GM12892 (cell line): Measurements from ENCODE around the gene LSAMP.

Source experiments
- DNase-seq: peaks from one replicate; pipeline ENCODE4 v3.0.0; 2011; ENCODE audit not compliant: insufficient read length
- FAIRE-seq: peaks from 2 replicates; lab custom pipeline; 2011; peaks lifted over from hg19 to GRCh38; lab: Jason Lieb, UNC
- POLR2A ChIP-seq: IDR thresholded peaks from 2 replicates; pipeline ENCODE4 v1.6.1; 2011; ENCODE audit warnings: low read depth, low read length, control low read depth
- POLR2AphosphoS5 ChIP-seq: IDR thresholded peaks from 2 replicates; pipeline ENCODE4 v1.6.1; 2011; ENCODE audit warnings: low read depth, low read length, control low read depth
- TAF1 ChIP-seq: IDR thresholded peaks from 2 replicates; pipeline ENCODE4 v1.6.1; 2011; ENCODE audit warnings: low read depth, mild to moderate bottlenecking, control low read depth, low read length, borderline replicate concordance

Gene LSAMP

DNA sequence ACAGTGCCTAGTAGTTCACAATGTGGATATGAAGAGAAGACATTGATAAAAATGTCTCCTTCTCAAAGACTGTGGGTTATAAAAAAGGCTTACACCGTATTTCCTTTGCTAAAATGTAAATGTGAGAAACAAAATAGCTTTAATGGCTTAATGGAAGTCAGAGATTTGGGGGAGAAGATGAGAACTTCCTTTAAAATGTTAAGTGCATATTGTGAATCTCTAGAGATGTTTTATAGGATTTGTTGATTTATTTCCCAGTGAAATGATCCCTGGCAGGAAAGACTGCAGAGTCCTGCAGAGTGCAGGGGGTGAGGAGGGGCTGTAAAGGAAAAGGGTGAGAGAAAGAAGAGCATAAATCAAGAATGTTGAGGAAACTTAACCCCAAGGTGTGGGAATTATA lies 516.9 kb downstream of the LSAMP start:
- no peak for TF ChIP-seq TAF1
- no peak for TF ChIP-seq POLR2A
- DNase-seq, result no peak
- no peak for FAIRE-seq

DNA sequence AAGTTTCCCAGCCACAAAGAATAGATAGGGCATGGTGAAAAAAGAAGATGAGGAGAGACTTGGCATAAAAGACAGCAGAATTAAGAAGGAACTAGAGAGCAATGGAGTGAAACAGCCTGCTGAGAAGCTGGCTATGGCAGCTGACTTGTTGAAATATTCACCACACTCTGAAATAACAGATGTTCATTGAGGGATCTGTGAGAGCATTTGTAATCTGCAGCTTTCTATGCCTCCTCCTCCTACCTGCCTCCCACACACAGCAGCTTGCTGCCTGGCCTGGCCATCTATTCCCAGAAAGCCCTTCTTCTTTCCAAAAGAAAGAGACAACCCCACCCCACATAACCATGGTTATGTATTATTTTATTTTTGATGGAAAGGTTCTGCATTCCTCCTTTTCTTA lies 518.1 kb downstream of the LSAMP start:
- FAIRE-seq (no peak), DNase-seq (no peak)
- no peak for TF ChIP-seq POLR2A

DNA sequence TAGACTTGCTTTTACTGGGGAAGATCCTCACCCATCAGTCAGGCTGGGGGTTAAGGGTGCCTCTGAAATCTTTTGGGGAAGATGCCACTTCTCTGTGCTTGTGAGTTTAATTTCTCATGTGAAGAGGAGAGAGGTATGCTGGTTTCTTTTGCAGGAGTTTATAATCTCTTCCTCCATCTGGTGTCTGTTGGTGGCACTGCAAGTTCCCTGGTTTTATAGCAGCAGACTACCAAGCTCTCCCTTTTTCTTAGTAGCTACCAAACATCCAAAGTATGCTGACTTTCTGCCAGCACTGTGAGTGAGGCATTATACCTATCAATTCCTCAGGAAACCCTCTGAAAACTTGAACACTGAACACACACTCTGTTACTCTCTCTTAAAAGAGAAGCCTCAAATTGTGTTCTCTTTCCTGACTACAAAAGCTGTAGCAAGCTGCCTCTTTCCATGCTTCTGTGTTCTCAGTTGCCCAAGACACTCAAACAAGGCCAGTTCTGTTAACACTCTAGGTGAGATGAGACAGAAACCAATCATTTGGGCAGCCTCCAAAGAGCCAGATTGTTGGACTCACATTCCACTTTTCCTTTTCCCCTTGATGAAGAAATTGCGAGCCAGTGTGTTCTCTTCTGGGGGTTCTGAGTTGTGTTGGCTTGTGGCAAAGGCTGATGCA lies 522.5 kb downstream of the LSAMP start:
- no peak for DNase-seq
- TF ChIP-seq POLR2A, result no peak
- TF ChIP-seq TAF1, result no peak
- no peak for TF ChIP-seq POLR2AphosphoS5
- no peak for FAIRE-seq

DNA sequence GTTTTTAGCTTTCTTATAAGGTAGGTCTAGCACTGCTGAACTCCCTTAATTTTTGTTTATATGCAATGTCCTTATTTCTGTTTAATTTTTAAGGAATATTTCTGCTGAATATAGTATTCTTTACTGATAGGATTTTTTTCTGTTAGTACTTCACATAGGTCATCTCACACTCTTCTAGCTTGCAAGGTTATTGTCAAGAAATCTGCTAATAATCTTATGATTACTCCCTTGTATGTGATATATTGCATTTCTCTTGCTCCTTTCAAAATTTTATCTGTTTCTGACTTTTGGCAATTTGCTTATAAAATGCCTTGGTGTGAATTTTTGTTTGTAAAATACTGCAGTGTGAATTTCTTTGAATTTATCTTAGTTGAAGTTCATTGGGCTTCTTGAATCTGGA lies 523.6 kb downstream of the LSAMP start:
- no peak for TF ChIP-seq TAF1
- no peak for TF ChIP-seq POLR2AphosphoS5
- TF ChIP-seq POLR2A, result no peak
- FAIRE-seq (no peak), DNase-seq (no peak)

DNA sequence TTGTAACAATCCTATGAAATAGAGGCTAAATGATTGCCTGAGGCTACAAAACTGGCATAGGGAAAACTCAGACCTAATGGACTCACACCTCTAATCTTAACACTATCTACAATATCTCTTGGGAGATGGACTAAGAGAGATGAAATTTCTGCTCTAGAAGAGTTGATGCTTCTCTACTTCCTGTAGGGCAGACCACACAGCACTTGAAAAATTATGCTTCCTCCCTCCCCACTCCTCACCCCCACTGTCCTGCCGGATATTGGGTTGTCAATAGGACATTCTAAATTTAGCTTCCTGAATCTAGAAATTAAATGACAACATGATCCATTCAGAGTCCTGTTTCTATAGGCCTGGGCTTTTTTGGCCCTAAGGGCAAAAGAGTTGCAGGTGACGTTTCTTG lies 526.4 kb downstream of the LSAMP start:
- no peak for DNase-seq
- no peak for FAIRE-seq
- TF ChIP-seq TAF1 (no peak), POLR2A (no peak), POLR2AphosphoS5 (no peak)

DNA sequence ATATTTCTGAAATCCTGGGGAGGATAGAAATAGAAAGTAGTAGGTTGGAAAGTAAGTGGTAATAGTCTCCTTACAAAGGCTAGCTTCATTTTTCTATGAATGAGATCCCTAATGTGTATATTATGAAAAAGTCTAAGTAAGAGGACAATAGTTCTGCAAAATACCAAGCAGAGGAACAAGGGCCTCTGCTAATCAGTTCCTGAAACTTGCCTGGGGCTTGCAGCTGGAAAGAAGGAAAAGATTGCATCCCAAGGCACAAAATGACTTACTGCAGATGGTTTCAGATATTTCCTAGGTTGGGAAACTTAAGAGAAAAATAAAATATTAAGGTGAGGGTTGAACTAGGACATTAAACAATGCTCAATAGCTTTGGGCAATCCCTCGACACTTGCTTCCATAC lies 528.4 kb downstream of the LSAMP start:
- no peak for FAIRE-seq

DNA sequence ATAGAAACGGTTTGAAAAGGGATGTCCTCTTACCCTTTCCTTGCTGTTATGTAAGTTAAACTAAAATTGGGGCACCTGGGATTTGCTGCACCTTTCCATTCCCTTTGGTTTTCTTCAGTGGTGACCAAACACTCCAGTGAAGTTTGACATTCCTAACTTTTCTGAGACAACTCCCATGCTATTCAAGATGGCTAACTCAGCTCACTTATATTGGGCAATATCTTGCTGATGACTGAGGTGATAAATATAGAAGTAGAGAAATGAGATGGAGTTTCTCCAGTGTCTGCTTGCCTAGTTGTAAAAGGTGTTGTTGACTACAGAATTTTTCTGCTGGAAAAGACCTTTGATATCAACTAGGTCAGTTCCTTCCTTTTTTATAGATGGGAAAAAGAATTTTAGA lies 530.2 kb downstream of the LSAMP start:
- no peak for FAIRE-seq
- TF ChIP-seq TAF1 (no peak), POLR2AphosphoS5 (no peak), POLR2A (no peak)
- no peak for DNase-seq

More for the DNA sequence above, 528.4 kb downstream of the LSAMP start:
- DNase-seq, result no peak
- TF ChIP-seq TAF1, result no peak
- TF ChIP-seq POLR2A, result no peak
- TF ChIP-seq POLR2AphosphoS5, result no peak

DNA sequence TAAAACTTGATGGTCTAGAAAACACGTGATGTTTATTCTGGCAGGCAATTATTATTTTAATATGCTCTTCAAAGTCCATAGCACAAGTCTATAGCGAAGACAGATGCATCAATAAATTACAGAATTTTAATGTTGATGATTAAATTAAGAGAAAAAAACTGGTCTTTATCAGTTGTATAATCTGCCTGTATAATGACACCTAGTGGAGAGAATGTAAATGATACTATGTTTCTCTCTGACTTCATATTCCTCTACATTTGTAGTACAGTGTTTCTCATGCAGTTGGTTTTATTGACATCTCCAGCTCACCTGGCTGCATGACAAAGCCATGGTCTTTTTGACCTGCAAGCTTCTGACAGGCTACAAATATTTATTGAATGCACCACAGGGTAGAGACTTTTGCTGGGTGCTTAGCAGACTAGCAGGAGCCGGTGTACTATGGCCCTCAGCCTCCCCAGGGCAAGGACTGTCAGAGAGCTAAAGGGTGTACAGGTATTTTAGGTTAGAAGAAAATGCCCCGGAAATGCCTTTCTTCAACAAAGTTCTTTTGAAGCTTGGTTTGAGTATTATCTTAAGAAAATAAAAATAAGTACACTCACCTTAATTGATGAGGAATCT lies 532.1 kb downstream of the LSAMP start:
- DNase-seq (no peak), FAIRE-seq (no peak)
- TF ChIP-seq TAF1 (no peak), POLR2A (no peak), POLR2AphosphoS5 (no peak)

DNA sequence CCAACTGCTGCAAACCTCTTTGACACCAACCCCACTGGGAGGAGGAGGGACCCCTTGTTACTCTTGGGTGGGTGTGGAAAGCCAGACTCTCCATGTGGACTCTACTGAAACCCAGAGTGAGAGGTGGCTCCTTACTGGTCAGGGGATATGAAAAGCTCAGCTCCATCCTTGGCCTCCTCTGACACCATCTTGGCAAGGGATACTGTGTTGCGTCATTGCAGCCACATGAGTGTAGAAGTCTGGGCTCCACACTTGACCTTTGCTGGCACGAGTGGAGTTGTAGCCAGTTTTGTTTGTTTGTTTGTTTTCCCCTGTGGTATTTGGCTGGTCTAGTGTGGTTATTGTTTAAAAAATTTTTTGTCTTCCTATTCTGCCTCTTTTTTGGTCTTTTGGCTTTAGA lies 532.9 kb downstream of the LSAMP start:
- FAIRE-seq, result no peak
- no peak for TF ChIP-seq TAF1
- no peak for TF ChIP-seq POLR2A
- no peak for TF ChIP-seq POLR2AphosphoS5
- no peak for DNase-seq

DNA sequence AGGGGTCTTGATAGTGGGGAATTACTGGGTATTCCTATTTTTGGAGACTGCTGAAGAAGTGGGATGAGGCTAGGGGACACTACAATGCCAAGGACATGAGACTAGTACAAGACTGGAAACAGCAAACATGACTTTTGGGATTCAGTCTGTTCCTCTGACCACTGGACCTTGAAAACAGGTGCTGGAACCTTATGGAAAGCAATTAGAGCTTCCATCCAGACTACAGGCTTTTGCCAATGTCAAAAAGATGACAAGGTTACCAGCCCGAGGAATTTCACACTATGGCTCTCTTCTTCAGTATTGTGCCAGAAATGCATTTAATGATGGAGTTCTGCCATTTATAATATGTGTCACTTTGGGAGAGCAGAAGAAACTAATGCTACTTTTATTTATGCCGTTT lies 539.4 kb downstream of the LSAMP start:
- DNase-seq (no peak), FAIRE-seq (no peak)
- TF ChIP-seq POLR2AphosphoS5 (no peak), TAF1 (no peak), POLR2A (no peak)

DNA sequence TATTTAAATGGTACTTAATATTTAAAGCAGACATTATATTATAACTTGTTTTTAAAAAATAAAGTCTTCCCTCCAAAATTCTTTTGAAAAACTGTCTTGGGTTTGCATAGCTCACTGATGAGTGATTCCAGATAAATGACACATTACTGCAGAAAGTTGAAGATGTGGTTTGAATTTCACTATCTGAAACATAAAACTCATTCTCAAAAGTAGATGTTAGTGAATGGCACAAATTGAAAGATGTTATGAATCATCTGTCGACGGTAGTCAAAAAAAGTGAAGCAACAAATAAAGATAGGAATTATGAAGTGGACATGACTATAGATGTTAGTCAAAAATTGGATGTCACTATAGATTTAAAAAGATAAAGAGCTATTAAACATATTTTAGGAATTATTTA lies 541.4 kb downstream of the LSAMP start:
- FAIRE-seq, result no peak
- no peak for DNase-seq
- TF ChIP-seq TAF1, result no peak
- TF ChIP-seq POLR2A, result no peak
- TF ChIP-seq POLR2AphosphoS5, result no peak

DNA sequence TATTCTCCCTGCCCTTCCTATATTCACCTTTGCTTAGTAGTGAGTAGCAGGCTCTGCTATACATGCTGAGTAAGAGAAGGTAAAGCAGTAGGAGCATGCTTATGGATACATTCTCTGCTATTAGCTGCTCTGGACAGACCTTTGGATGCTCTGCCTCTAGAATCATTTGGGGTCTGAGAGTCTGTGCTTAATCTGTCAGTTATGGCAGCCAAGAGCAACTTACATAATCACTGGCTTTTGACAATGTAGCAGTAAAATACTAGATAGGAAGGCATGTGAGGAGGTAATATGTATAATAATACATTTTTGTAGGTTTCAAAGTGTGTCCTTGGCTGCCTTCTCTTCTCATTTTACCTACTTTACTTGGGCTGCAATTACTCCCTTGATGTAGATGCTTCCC lies 544.3 kb downstream of the LSAMP start:
- DNase-seq (no peak), FAIRE-seq (no peak)
- TF ChIP-seq POLR2A, result no peak
- no peak for TF ChIP-seq TAF1
- no peak for TF ChIP-seq POLR2AphosphoS5
